HepG2 (cell line): ENCODE data around the gene ZC3H4. TPM values are rescaled to one million over a fixed set of nuclear protein-coding genes. Genes with fewer than 3 reads are reported as not detected.
A peak's percentile ranks its signal among the peaks of the same experiment; 100 is the strongest.

Experiments
- ATAC-seq: fragments of 200-7000 bp; cut with Tn5 transposase; 3 replicates; pipeline ENCODE4 v1.9.1; 2020; ENCODE audit warnings: mild to moderate bottlenecking, moderate library complexity
- BruUV-seq: library from RNA; stranded (reverse); fragments of 400-500 nt; replicated peaks from 2 replicates; lab custom pipeline; 2021; lab: Mats Ljungman, UMichigan
- CTCF ChIA-PET: fragments of 300-600 bp; formaldehyde crosslinking; extraction: SDS; loops from one replicate; lab custom pipeline; 2021; ENCODE audit warnings: low total read pairs, inconsistent platforms, low intra/inter-chr PET ratio; lab: Yijun Ruan, JAX
- POLR2A ChIA-PET: fragments of 350-600 bp; sonication (Branson Sonifier 250); formaldehyde crosslinking; loops from one replicate; lab custom pipeline; 2020; ENCODE audit warnings: antibody characterized with exemption, inconsistent platforms; lab: Yijun Ruan, JAX
- DNase-seq: peaks from one replicate; pipeline ENCODE4 v3.0.0-alpha.2; 2015; ENCODE audit warnings: low spot score
- FAIRE-seq: peaks from 3 replicates; lab custom pipeline; 2011; peaks lifted over from hg19 to GRCh38; lab: Jason Lieb, UNC
- H2AFZ ChIP-seq: one replicate; pipeline ENCODE4 v1.6.1; 2011; ENCODE audit warnings: low read length, inconsistent platforms
- H3K27ac ChIP-seq: fragments of 300-600 bp; 3 replicates; pipeline ENCODE4 v1.8.0; 2011; ENCODE audit warnings: mixed run types, mild to moderate bottlenecking, mixed read lengths, low read length, inconsistent platforms; ENCODE audit not compliant: insufficient read depth; ENCODE audit errors: extremely low read length
- H3K27me3 ChIP-seq, 2 experiments: fragments of 200-600 bp in 1 of 2; 2 replicates in 1 of 2; 3 replicates in 1 of 2; pipeline versions ENCODE4 v1.6.0 to v1.8.0; 2011; ENCODE audit warnings: low read length in 2 of 2, mild to moderate bottlenecking in 2 of 2, moderate library complexity in 2 of 2, inconsistent platforms in 1 of 2; ENCODE audit not compliant: insufficient read depth in 2 of 2, control insufficient read depth in 1 of 2
- H3K36me3 ChIP-seq, 2 experiments: fragments of 200-600 bp in 1 of 2; replicated peaks in 1 of 2; 2 replicates in 1 of 2; 3 replicates in 1 of 2; pipeline versions ENCODE4 v1.5.1 to v1.8.0; 2011; ENCODE audit warnings: low read length in 2 of 2, inconsistent platforms in 1 of 2; ENCODE audit not compliant: insufficient read depth in 2 of 2, control insufficient read depth in 1 of 2
- H3K4me1 ChIP-seq: 2 replicates; pipeline ENCODE4 v1.5.1; 2012; ENCODE audit warnings: low read length, inconsistent platforms; ENCODE audit not compliant: insufficient read depth
- H3K4me2 ChIP-seq: 2 replicates; pipeline ENCODE4 v1.6.0; 2011; ENCODE audit warnings: low read depth, low read length, inconsistent platforms
- H3K4me3 ChIP-seq, 3 experiments: fragments of 200-600 bp in 1 of 3; sonication (generic), shearing (Covaris generic) in 1 of 3; replicated peaks in 1 of 3; 2 replicates each; pipeline ENCODE4 v1.5.1; 2011 to 2016; ENCODE audit warnings: low read length in 3 of 3, inconsistent platforms in 2 of 3, low read depth in 2 of 3, mild to moderate bottlenecking in 2 of 3, control low read depth in 1 of 3, mixed read lengths in 1 of 3; ENCODE audit not compliant: insufficient read depth in 1 of 3
- H3K79me2 ChIP-seq: one replicate; pipeline ENCODE4 v1.6.1; 2011; ENCODE audit warnings: low read length, inconsistent platforms; ENCODE audit not compliant: insufficient read depth
- H3K9ac ChIP-seq: 2 replicates; pipeline ENCODE4 v1.6.0; 2011; ENCODE audit warnings: mild to moderate bottlenecking, low read depth, low read length, inconsistent platforms; ENCODE audit not compliant: insufficient read depth
- H3K9me3 ChIP-seq: 2 replicates; pipeline ENCODE4 v1.5.1; 2012; ENCODE audit warnings: mild to moderate bottlenecking, low read length
- H4K20me1 ChIP-seq: 2 replicates; pipeline ENCODE4 v1.6.0; 2011; ENCODE audit warnings: inconsistent platforms, mild to moderate bottlenecking, low read length, moderate library complexity; ENCODE audit not compliant: insufficient read depth
- AGO2 ChIP-seq: fragments of 200-400 bp; formaldehyde crosslinking; optimal IDR thresholded peaks from 2 replicates; pipeline ENCODE3; 2017; ENCODE audit warnings: mild to moderate bottlenecking, low read depth, low read length, moderate library complexity
- DMAP1 ChIP-seq: IDR thresholded peaks from 2 replicates; pipeline ENCODE4 v1.6.1; 2016
- KDM6A ChIP-seq: IDR thresholded peaks from 2 replicates; pipeline ENCODE4 v1.6.1; 2016; ENCODE audit warnings: low read depth
- ZFP41 ChIP-seq: sonication (generic); formaldehyde crosslinking; IDR thresholded peaks from 2 replicates; pipeline ENCODE4 v1.4.0; 2020; ENCODE audit warnings: mild to moderate bottlenecking, missing genetic modification reagents, borderline replicate concordance
- WGBS: methylation state at CpG from one replicate; pipeline ENCODE4 v1.1.6; 2017; ENCODE audit warnings: low lambda C conversion rate; 5-methylcytosine and 5-hydroxymethylcytosine counted together
- in situ Hi-C: cut with HindIII; loops from 2 replicates; pipeline ENCODE4 v1.10.0; 2017; ENCODE audit warnings: low pct_unique_long_range_greater_than_20kb; ENCODE audit not compliant: extremely low pct_ligation_motif_present
- intact Hi-C: fragments of 100-400 bp; cut with micrococcal nuclease; formaldehyde crosslinking; loops from one replicate; pipeline ENCODE4 v1.10.0; 2022; ENCODE audit not compliant: unreplicated experiment
- polyA plus RNA-seq, 8 experiments: library from polyadenylated mRNA; depleted of rRNA in 3 of 8; stranded (reverse) in 7 of 8; unstranded in 1 of 8; fragments of >200 nt; fragmentation: Illumina TruSeq in 4 of 8; extraction: Trizol in 4 of 8; gene quantifications; 2 replicates each; pipeline versions ENCODE4 v1.2.1 to v1.2.3, GENCODE V29; 2011 to 2016; ENCODE audit warnings: low read depth in 4 of 8, missing spikeins in 1 of 8, mixed read lengths in 1 of 8; ENCODE audit not compliant: insufficient read depth in 1 of 8
- total RNA-seq, 5 experiments: library from RNA; depleted of rRNA; stranded (reverse); fragments of >200 nt; fragmentation: Illumina TruSeq; extraction: Trizol; gene quantifications; 2 replicates each; pipeline ENCODE4 v1.2.3, GENCODE V29; 2016; ENCODE audit warnings: low read depth in 1 of 5
- TF ChIP-seq, protein P1 (sequence below): sonication (generic); formaldehyde crosslinking; IDR thresholded peaks from 2 replicates; pipeline ENCODE4 v1.4.0; 2020; ENCODE audit warnings: missing genetic modification reagents

Gene ZC3H4
- total and polyA plus RNA-seq, 2 of the 13 experiments (the other 11 are each of a cell fraction or from before 2014, with no cell fraction given), result 1.8 to 10.7 TPM

DNA sequence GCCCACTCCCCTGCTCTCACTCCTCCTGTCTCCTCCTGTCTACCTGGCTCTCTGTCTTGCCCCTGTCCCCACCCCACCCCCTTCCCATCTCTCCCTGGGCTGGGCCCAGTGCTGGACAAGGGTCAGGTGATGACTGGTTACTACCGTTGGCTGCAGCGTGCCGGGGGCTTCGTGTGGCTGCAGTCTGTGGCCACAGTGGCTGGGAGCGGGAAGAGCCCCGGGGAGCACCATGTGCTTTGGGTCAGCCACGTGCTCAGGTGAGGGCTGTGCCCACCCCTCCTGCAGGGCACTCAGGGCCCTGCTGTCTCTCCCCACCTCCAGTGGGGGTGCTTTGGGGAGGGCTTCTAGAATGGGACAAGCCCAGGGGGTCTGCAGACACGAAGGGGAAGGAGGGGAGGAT lies 72.7 kb downstream of the ZC3H4 start:
- no peak for FAIRE-seq

DNA sequence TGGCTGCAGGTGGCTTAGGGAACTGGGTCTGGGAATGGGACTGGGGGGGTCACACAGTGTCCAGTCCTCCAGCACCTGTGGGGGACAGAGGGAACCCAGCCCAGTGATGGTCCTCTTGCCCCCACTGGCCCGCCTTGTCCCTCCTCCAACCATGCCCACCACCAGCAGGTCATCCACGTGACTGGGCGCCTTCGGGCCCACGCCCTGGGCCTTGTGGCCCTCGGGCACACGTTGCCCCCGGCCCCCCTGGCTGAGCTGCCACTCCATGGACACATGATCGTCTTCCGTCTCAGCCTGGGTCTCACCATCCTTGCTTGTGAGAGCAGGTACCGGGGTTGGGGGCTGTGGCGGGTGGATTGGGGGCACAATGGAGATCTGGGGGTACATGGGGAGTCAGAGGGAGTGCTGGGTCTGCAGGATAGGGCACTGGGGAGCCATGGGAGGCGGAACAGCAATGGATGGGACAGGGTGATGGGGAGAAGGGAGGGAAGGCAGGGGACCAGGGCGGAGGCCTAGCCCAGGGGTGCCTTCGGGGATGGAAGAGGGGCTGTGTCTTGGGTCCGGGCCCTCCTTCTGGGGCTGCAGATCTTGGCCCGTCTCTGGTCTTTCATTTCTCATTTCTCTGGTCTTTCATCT lies 74.2 kb downstream of the ZC3H4 start:
- FAIRE-seq (no peak), ATAC-seq (no peak), DNase-seq (no peak)
- Histone ChIP-seq H3K27ac (no peak overlapping the region), H3K4me1 (peaks cover 29% of the 10 kb centered on the region), H3K4me2 (no peak overlapping the region), H4K20me1 (no peaks in the 10 kb centered on the region), H3K4me3 (no peak overlapping the region), H2AFZ (no peak overlapping the region), H3K36me3 (no peaks in the 10 kb centered on the region), H3K9me3 (no peaks in the 10 kb centered on the region), H3K79me2 (no peaks in the 10 kb centered on the region), H3K27me3 (no peaks in the 10 kb centered on the region), H3K9ac (no peak overlapping the region)
- POLR2A ChIA-PET, result no interaction called here
- in situ Hi-C loops (no loop called here), intact Hi-C loops (no loop called here)
- TF ChIP-seq ZFP41 (CRISPR knock-in tag) (no peak), AGO2 (peak; percentile 79), KDM6A (CRISPR knock-in tag) (no peak)
- TF ChIP-seq, protein P1, sequence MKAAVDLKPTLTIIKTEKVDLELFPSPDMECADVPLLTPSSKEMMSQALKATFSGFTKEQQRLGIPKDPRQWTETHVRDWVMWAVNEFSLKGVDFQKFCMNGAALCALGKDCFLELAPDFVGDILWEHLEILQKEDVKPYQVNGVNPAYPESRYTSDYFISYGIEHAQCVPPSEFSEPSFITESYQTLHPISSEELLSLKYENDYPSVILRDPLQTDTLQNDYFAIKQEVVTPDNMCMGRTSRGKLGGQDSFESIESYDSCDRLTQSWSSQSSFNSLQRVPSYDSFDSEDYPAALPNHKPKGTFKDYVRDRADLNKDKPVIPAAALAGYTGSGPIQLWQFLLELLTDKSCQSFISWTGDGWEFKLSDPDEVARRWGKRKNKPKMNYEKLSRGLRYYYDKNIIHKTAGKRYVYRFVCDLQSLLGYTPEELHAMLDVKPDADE (CRISPR knock-in tag), result no peak
- BruUV-seq, result no TSS peak
- CTCF ChIA-PET, result no interaction called here
- WGBS, result 92% methylated on average over 15 of the region's 17 CpGs

More for the DNA sequence above, 72.7 kb downstream of the ZC3H4 start:
- DNase-seq, result no peak
- Histone ChIP-seq H3K79me2 (no peaks in the 10 kb centered on the region), H2AFZ (no peak overlapping the region), H3K36me3 (no peaks in the 10 kb centered on the region), H3K4me3 (no peak overlapping the region), H3K9ac (no peak overlapping the region), H4K20me1 (no peaks in the 10 kb centered on the region), H3K4me2 (no peak overlapping the region)
- CTCF ChIA-PET, result no interaction called here
- in situ Hi-C loops, result no loop called here
- ATAC-seq, result no peak
- 49% methylated on average over 4 of the region's 8 CpGs for WGBS
- TF ChIP-seq DMAP1 (CRISPR knock-in tag) (no peak), AGO2 (peak; percentile 33)
- TF ChIP-seq, all 625 proteins: peak for 1
- Histone ChIP-seq H3K9me3 (no peaks in the 10 kb centered on the region), H3K4me1 (peaks cover 20% of the 10 kb centered on the region), H3K27ac (no peak overlapping the region), H3K27me3 (no peaks in the 10 kb centered on the region)
- POLR2A ChIA-PET, result interaction anchor here (0.5 kb wide), 1 partner anchor 19 kb away, joined by 3 read pairs; no protein-coding TSS in a partner anchor
- intact Hi-C loops, result no loop called here
- BruUV-seq, result no TSS peak
